NCI-H128 (cell line): ENCODE measurements around the gene IGFL3.
"Not testable (repeated sequence)": the region's sequence is repeated elsewhere in the genome, so short reads cannot be mapped to it uniquely, and the experiment has no call there.

ENCODE experiments used
- DNase-seq: peaks from one replicate; lab custom pipeline; 2025; ENCODE audit not compliant: unreplicated experiment; lab: John Stamatoyannopoulos, UW

IGFL3 gene

DNA sequence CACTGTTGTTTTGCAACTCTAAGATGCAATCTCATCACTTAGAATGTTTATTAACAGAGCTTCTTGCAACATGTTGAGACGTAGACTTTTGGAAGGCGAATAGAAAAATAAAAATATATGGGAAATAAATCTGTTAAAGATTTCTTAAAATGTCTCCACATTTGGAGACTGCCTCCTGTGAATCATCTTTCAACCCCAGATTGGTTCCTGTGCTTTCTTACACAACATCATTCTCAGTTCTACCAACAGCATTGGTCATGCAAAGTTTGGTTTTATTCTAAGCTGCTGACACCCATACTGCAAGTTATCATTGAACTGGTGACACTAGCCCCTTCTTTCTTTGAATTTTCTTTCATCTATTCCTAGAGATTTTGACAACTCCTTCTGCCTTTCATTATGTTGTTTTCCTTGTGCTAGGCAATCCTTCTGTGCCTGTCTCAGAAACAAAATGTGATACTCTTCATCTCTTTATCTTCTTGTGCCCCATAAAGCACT lies 1.6 kb upstream of the IGFL3 start:
- no peak for DNase-seq

DNA sequence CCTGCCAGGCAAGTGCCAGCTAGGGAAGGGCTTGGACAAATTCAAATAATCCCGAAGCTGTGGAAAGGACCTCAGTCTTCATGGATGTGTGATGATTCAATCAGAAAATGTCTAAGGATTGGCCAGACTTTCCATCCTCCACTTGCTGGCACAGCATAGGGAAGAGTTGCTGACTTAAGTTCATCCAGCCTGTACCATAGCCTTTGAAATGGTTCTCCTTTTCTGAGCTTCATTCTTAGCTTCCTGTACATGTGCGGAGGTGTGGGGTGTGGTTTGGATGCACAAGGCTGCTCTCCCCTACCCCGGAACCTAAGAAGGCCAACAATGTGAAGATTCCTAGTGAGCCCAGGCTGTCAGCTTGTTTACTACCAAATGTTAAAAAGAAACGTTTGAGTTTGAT lies 959 bp upstream of the IGFL3 start:
- no peak for DNase-seq

GRCh38 chr19:46118136-46118535 lies 6.4 kb downstream of the IGFL3 start:
- no peak for DNase-seq

DNA sequence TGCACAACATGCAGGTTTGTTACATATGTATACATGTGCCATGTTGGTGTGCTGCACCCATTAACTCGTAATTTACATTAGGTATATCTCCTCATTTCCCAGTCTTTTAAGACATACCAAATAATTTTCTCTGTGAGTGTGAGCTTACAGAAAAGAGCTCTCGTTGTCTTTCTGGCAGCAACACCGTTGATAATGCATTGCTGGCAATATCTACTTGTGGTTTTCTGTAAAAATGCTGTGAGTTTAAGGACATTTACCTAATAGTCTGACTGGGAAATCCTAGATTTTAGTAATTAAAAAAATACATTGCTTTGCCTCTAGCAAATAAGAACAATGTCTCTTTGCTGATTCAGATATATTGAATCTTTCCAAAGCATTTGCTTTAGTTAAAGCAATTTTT lies 8.4 kb downstream of the IGFL3 start:
- DNase-seq = no peak

DNA sequence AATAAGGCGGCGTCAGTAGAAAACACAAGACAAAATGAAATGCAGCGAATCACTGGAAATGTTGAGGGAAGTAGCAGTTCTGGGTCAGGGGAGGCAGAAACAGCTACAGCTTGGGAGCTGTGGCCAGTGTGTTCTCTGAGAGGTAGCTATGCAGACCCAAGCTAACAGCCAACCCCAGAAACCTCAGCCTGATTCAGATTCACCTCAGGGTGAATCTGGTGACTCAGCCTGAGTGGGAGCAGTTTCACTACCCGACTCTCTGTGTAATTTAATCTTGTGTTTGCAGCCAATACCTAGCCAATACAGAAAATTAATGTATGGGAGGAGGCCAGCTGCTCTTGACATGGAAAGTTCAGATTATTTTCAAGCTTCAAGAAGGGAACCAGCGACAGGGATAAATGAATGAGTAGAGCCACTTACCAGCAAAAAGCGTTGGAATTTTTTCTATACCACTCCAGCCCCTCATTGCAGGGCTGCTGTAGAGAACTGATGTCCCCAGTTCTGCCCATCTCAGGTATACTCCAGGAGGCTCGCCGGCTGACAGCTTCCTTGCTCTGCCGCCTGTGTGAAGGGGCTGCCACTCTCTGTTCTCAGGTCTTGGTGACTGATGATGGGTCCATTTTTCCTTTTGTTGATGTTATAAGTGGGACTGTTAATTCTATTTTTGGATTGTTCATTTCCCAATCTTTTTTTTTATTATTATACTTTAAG lies 8.9 kb downstream of the IGFL3 start:
- DNase-seq = no peak

- no peak for DNase-seq
Measured at GRCh38 chr19:46113726-46114125, 10.8 kb downstream of the IGFL3 start.

DNA sequence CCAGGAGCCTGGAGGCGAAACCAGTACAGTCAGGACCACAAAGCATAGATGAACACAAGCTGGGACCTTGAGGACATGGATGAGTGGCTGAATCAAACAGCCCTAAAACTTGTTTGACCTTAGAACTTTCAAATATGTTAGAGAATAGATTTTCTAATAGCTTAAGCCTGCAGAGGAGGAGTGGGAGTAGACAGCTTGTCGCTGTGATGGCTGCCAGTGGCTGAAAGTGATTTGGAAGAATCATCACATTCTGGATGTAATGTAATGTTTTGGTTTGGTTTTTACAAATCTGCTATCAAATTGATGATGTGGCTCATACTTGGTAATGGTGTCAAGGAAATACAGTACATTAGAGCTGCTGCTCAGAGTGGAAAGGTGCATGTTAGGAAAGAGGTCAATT lies 12.0 kb downstream of the IGFL3 start:
- no peak for DNase-seq

- DNase-seq = no peak
Measured at GRCh38 chr19:46111376-46111775, 13.1 kb downstream of the IGFL3 start.

GRCh38 chr19:46109876-46110275 lies 14.6 kb downstream of the IGFL3 start:
- DNase-seq = no peak

GRCh38 chr19:46107371-46107770 lies 17.1 kb downstream of the IGFL3 start:
- no peak for DNase-seq

- DNase-seq = not testable (repeated sequence)
Measured at GRCh38 chr19:46102333-46102732, 22.2 kb downstream of the IGFL3 start.

- DNase-seq = no peak
Measured at GRCh38 chr19:46101293-46101692, 23.2 kb downstream of the IGFL3 start.

GRCh38 chr19:46100344-46100743 lies 24.1 kb downstream of the IGFL3 start:
- no peak for DNase-seq

DNA sequence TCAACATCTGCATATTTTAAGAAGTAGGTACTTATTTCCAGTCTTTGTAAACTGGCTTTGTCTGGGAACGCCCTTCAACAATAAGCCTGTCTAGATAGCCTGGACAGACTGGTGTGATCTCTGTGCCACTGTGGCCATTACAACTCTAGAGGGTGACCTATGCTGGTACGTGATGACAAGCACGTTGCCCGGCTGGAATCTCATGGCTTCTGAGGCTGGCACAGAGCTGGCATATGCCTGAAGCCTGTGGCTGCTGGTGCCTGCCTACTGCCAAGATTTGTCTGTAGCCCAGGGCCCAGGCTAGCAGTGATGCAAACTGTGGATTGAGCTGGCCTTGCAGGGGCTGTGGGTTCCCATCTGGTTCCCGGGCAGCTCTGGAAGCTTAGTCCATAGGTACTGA lies 34.0 kb downstream of the IGFL3 start:
- no peak for DNase-seq

DNA sequence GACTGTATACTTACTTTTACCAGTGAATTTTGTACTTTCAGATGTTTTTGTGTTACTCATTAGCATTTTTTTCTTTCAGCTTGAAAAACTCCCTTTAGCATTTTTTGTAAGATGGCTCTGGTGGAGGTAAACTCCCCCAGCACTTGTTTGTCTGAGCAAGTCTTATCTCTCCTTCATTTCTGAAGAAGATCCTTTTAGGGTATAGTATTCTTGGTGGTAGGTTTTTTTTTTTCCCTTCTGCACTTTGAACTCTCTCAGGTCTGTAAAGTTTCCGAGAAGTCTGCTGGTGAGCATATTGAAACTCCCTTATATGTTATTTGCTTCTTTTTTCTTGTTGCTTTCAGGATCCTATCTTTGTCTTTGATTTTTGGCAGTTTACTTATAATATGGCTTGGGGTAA lies 35.1 kb downstream of the IGFL3 start:
- no peak for DNase-seq

GRCh38 chr19:46088101-46088500 lies 36.4 kb downstream of the IGFL3 start:
- no peak for DNase-seq

- no peak for DNase-seq
Measured at GRCh38 chr19:46085888-46086287, 38.6 kb downstream of the IGFL3 start.

DNA sequence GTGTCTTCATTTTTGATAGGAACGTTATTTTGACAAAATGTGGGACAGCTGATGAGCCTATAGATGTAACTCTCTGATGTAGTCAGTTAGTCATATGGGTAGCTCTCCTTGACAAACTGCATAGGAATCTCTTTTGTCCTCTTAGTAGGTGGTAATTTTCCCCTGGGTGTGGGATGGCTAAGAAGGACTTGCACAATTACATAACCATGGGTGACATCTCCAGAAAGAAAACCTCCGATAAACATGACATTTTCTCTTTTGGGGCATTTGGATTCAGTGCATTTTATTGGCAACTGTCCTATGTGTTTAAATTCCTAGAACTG lies 41.8 kb downstream of the IGFL3 start:
- no peak for DNase-seq

DNA sequence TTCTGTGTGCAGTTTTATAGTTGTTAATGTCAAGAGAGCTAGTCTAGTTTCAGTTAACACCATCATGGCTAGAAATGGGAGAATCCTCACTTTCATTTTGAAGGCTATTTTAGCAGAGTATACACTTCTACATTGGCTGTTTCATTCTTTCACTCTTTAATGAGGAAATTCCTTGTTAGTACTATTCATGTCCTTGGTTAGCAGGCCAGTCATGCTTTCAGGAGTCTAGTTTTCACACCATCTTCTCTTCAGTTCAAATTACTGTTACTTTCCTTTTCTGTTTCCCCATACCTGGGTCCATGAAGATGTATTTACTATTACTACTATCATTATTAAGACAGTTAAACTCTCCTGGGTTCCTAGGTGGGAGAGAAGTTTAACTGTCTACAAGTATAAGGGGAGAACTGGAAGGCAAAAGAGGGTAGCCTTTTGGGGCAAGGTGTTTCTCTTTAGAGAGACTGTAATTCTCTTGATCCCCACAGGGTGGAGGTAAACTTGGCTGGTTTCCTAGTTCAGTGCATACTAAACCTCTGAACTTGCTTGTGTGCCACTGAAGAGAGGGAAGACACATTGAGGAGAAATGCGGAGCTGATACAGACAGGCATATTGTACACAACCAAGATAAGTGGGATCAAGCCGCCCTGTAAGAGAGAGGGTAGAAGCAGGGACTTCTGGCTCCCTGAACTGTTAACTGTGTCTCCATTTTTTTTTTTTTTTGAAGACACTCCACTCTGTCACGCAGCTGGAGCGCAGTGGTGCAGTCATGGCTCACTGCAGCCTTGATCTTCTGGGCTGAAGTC lies 42.4 kb downstream of the IGFL3 start:
- no peak for DNase-seq

- no peak for DNase-seq
Measured at GRCh38 chr19:46080561-46080960, 43.9 kb downstream of the IGFL3 start.

DNA sequence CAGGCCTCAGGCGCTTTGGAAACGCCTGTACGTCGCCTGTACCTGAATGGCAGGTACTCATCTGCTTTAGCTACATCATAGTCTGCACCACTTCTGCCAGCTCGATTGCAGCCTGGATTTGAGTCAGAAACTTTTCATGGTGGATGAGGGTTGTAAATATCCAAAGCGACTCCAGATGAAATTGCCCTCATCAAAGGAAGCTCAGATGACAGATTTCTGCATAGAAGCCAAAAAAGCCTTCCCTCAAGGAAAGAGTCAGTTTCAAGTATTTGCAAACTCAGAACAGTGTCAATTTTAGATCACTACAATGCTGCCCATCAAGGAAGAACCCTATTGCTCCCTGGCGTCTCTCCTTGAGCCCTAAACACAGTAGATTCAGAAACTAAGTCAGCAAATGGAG lies 44.9 kb downstream of the IGFL3 start:
- no peak for DNase-seq

DNA sequence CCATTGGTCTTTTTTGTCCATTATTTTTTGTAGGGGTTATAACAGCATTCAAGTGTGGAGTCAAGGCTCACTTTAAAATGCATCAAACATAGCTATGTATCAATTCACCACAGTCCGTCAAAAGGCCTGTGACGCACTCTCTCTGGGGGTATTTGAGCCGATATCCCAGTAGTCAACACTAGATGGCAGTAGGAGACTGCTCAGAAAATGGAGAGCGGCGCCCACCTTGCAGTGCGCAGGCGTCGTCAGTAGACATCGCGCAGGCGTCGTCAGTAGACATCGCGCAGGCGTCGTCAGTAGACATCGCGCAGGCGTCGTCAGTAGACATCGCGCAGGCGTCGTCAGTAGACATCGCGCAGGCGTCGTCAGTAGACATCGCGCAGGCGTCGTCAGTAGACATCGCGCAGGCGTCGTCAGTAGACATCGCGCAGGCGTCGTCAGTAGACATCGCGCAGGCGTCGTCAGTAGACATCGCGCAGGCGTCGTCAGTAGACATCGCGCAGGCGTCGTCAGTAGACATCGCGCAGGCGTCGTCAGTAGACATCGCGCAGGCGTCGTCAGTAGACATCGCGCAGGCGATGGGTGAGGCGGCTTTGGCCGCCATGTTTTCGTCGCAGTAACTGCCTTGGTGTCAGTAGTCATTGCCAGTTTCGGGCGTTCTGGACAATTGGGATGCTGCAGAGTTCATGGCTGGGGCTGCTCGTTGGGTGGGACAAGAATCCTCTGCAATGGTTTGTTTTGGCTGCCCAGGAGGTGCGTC lies 45.7 kb downstream of the IGFL3 start:
- DNase-seq = not testable (repeated sequence)
